ENCODE data around the gene HNRNPA3. TPM values are rescaled to one million over a fixed set of nuclear protein-coding genes. Genes with fewer than 3 reads are reported as not detected.

HNRNPA3 gene
- total and polyA plus RNA-seq, 2 of the 13 experiments (the other 11 are each of a cell fraction or from before 2014, with no cell fraction given), result 73.3 to 97.7 TPM

GRCh38 chr2:177247693-177248262 is 35.2 kb downstream of the HNRNPA3 start:
- H3K9ac ChIP-seq (ENCODE audit: insufficient read depth, low read depth, low read length), result no peak overlapping the region
- BruUV-seq (replicated peaks), result no TSS peak
- H2AFZ ChIP-seq (ENCODE audit: low read length), result no peak overlapping the region
- CTCF ChIA-PET (ENCODE audit: low intra/inter-chr PET ratio, low total read pairs), result no interaction called here
- DNase-seq (ENCODE audit: low spot score) (no peak), FAIRE-seq (no peak), ATAC-seq (no peak)
- H3K36me3 ChIP-seq (replicated peaks in 1 of 2; ENCODE audit: control insufficient read depth in 1 of 2, insufficient read depth in 2 of 2, low read length in 2 of 2), result peaks cover 21 to 47% of the 10 kb centered on the region in 2 experiments
- H3K27me3 ChIP-seq (ENCODE audit: control insufficient read depth in 1 of 2, insufficient read depth in 2 of 2, low read length in 2 of 2), result no peaks in the 10 kb centered on the region
- intact Hi-C loops (cut with micrococcal nuclease; ENCODE audit: unreplicated experiment) (no loop called here), in situ Hi-C loops (cut with HindIII; ENCODE audit: extremely low pct_ligation_motif_present, low pct_unique_long_range_greater_than_20kb) (no loop called here)
- WGBS (ENCODE audit: low lambda C conversion rate), result 78% methylated on average over 6 of the region's 6 CpGs
- H3K4me3 ChIP-seq (replicated peaks in 1 of 3; ENCODE audit: insufficient read depth in 1 of 3, low read depth in 2 of 3, low read length in 3 of 3), result no peak overlapping the region
- peaks cover 94% of the 10 kb centered on the region for H3K4me1 ChIP-seq (ENCODE audit: insufficient read depth, low read length)
- POLR2A ChIA-PET, result interaction anchor here (0.7 to 1.5 kb wide), 2 partner anchors 16 to 33 kb away, joined by 3 to 4 read pairs; no protein-coding TSS in a partner anchor
- H3K27ac ChIP-seq (ENCODE audit: extremely low read length, insufficient read depth, low read length), result peak overlapping the region; percentile 14
- H4K20me1 ChIP-seq (ENCODE audit: insufficient read depth, low read length), result peaks cover 98% of the 10 kb centered on the region
- no peak overlapping the region for H3K4me2 ChIP-seq (ENCODE audit: low read depth, low read length)
- H3K9me3 ChIP-seq (ENCODE audit: low read length), result no peaks in the 10 kb centered on the region
- TF ChIP-seq RBM22 (optimal IDR thresholded peaks at IDR 0.05; ENCODE audit: low read length), result peak; percentile 95
- TF ChIP-seq IKZF5 (CRISPR knock-in tag; IDR thresholded peaks at IDR 0.05), result no peak
- TF ChIP-seq THAP7 (CRISPR knock-in tag; IDR thresholded peaks at IDR 0.05), result 0 out of 2 replicates have a peak, but pooled peaks have one; percentile 20
- TF ChIP-seq POLR2A (IDR thresholded peaks at IDR 0.05; ENCODE audit: insufficient read depth in 1 of 2, low read depth in 2 of 2, low read length in 2 of 2), result 0 out of 4 replicates have a peak, but pooled peaks of 1 of the 2 experiments have one; percentile 8
- TF ChIP-seq ZNF460 (CRISPR knock-in tag; IDR thresholded peaks at IDR 0.05; ENCODE audit: borderline replicate concordance), result no peak
- peaks cover 97% of the 10 kb centered on the region for H3K79me2 ChIP-seq (ENCODE audit: insufficient read depth, low read length)

GRCh38 chr2:177249038-177249437 is 36.4 kb downstream of the HNRNPA3 start:
- peaks cover 94% of the 10 kb centered on the region for H3K4me1 ChIP-seq (ENCODE audit: insufficient read depth, low read length)
- peak overlapping the region; percentile 33 for H3K27ac ChIP-seq (ENCODE audit: extremely low read length, insufficient read depth, low read length)
- peaks cover 98% of the 10 kb centered on the region for H3K79me2 ChIP-seq (ENCODE audit: insufficient read depth, low read length)
- no TSS peak for BruUV-seq (replicated peaks)
- H3K27me3 ChIP-seq (ENCODE audit: control insufficient read depth in 1 of 2, insufficient read depth in 2 of 2, low read length in 2 of 2), result no peaks in the 10 kb centered on the region
- peaks cover 20 to 53% of the 10 kb centered on the region in 2 experiments for H3K36me3 ChIP-seq (replicated peaks in 1 of 2; ENCODE audit: control insufficient read depth in 1 of 2, insufficient read depth in 2 of 2, low read length in 2 of 2)
- FAIRE-seq, result no peak
- no peaks in the 10 kb centered on the region for H3K9me3 ChIP-seq (ENCODE audit: low read length)
- ChIA-PET CTCF (ENCODE audit: low intra/inter-chr PET ratio, low total read pairs) (no interaction called here), POLR2A (interaction anchor here (8.5 kb wide), 1 partner anchor 16 kb away, joined by 96 read pairs; the partner anchor contains the start of gene NFE2L2)
- in situ Hi-C loops (cut with HindIII; ENCODE audit: extremely low pct_ligation_motif_present, low pct_unique_long_range_greater_than_20kb) (no loop called here), intact Hi-C loops (cut with micrococcal nuclease; ENCODE audit: unreplicated experiment) (no loop called here)
- no peak overlapping the region for H3K9ac ChIP-seq (ENCODE audit: insufficient read depth, low read depth, low read length)
- H3K4me3 ChIP-seq (replicated peaks in 1 of 3; ENCODE audit: insufficient read depth in 1 of 3, low read depth in 2 of 3, low read length in 3 of 3), result no peak overlapping the region
- DNase-seq (ENCODE audit: low spot score), result no peak
- 91% methylated on average over 7 of the region's 7 CpGs for WGBS (ENCODE audit: low lambda C conversion rate)
- H4K20me1 ChIP-seq (ENCODE audit: insufficient read depth, low read length), result peaks cover 99% of the 10 kb centered on the region
- ATAC-seq, result no peak
- no peak overlapping the region for H3K4me2 ChIP-seq (ENCODE audit: low read depth, low read length)
- H2AFZ ChIP-seq (ENCODE audit: low read length), result no peak overlapping the region
- no peak for TF ChIP-seq IKZF4 (CRISPR knock-in tag; IDR thresholded peaks at IDR 0.05; ENCODE audit: borderline replicate concordance, low read depth, not compliant biosample characterization)
- TF ChIP-seq ZNF263 (CRISPR knock-in tag; IDR thresholded peaks at IDR 0.05), result no peak
- no peak for TF ChIP-seq PHF21A (CRISPR knock-in tag; IDR thresholded peaks at IDR 0.05)
- no peak for TF ChIP-seq ZNF160 (CRISPR knock-in tag; IDR thresholded peaks at IDR 0.05)

Data from HepG2 (cell line).